HG02571 (cell line): ENCODE data around the gene TXNL4B.

Experiments
- ATAC-seq: cut with Tn5 transposase; IDR thresholded peaks from one replicate; pipeline ENCODE4 v1.9.1; 2021; ENCODE audit warnings: mild to moderate bottlenecking, moderate library complexity; ENCODE audit not compliant: unreplicated experiment

Gene TXNL4B

DNA sequence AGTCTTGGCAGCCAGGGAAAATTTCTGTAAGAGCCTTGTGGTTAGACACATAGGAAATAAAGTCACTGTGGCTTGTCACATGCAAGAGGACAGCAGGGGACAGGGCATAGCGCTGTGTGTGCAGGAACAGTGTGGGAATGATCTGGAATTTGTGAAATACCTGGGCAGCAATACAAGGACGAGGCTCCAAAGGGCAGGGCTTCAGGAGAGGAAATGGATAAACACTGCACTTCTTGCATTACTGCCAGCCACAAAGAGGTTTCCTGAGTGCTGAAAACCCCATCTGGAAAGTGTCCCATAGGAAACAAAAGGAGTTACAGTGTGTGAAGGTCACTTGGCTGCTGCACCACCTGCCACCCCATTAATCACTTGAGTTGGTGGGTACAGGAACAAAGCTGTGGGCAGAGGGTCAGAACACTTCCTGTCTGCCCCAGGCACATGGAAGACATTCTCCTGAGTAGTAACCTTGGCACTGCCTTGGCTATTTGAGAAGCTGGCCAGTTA, 51.2 kb downstream of the TXNL4B start:
- ATAC-seq = no peak

DNA sequence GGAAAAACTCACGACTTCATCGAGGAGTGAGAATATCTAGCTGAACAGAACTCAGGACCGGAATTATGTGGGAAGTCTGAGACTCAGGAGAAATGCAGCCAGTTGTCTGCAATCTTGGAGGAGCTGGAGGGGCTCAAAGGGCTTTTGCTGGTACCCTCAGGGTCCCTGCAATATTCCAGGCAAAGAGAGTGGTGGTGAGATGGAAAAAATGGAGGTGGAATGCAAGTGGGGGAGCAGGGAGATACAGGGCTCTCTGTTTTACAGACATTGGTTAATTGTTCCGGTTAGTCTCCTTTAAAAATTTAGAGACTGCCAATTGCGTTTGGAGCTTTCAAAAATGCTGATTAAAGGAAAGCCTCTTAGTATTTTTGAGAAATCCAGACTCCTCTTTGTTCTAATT, 57.3 kb downstream of the TXNL4B start:
- no peak for ATAC-seq
